ENCODE measurements around the gene BBS9. TPM values are rescaled to one million over a fixed set of nuclear protein-coding genes. Genes with fewer than 3 reads are reported as not detected.

The BBS9 gene
- total RNA-seq, 4 donors from 2014 or later, result 11.2 to 34.5 (median 20.4) TPM

GRCh38 chr7:33425929-33426678, 296.7 kb downstream of the BBS9 start:
- no peaks in the 10 kb centered on the region for H3K27me3 ChIP-seq
- H3K9me3 ChIP-seq, result no peaks in the 10 kb centered on the region
- H3K4me3 ChIP-seq, result no peak overlapping the region
- peak overlapping the region in 1 of 4 donors; percentile 48 for H3K27ac ChIP-seq
- no peak for ATAC-seq
- WGBS, 2 donors (ENCODE audit: low coverage in 1 of 2), result 17 to 33% methylated on average over 5 of the region's 5 CpGs
- TF ChIP-seq EP300 (IDR thresholded peaks at IDR 0.05), result no peak
- no peak for TF ChIP-seq CTCF (IDR thresholded peaks at IDR 0.05)
- TF ChIP-seq POLR2AphosphoS5 (IDR thresholded peaks at IDR 0.05), result no peak
- no peak for TF ChIP-seq POLR2A (IDR thresholded peaks at IDR 0.05)
- H3K4me1 ChIP-seq, result peaks cover 0 to 49% (median 0%) of the 10 kb centered on the region in 3 donors
- H3K36me3 ChIP-seq, result no peaks in the 10 kb centered on the region

GRCh38 chr7:33428415-33428814, 299.1 kb downstream of the BBS9 start:
- Histone ChIP-seq H3K4me1 (peaks cover 0 to 29% (median 0%) of the 10 kb centered on the region in 3 donors), H3K4me3 (no peak overlapping the region), H3K27ac (no peak overlapping the region), H3K9me3 (no peaks in the 10 kb centered on the region), H3K27me3 (no peaks in the 10 kb centered on the region), H3K36me3 (no peaks in the 10 kb centered on the region)
- no peak for ATAC-seq
- no peak for TF ChIP-seq POLR2AphosphoS5 (IDR thresholded peaks at IDR 0.05)
- TF ChIP-seq POLR2A (IDR thresholded peaks at IDR 0.05), result no peak
- TF ChIP-seq CTCF (IDR thresholded peaks at IDR 0.05), result no peak
- no peak for TF ChIP-seq EP300 (IDR thresholded peaks at IDR 0.05)

- no peak for ATAC-seq
- peaks cover 0 to 13% (median 0%) of the 10 kb centered on the region in 3 donors for H3K4me1 ChIP-seq
- no peaks in the 10 kb centered on the region for H3K9me3 ChIP-seq
- no peak overlapping the region for H3K27ac ChIP-seq
- no peaks in the 10 kb centered on the region for H3K27me3 ChIP-seq
- no peaks in the 10 kb centered on the region for H3K36me3 ChIP-seq
- WGBS, 2 donors (ENCODE audit: low coverage in 1 of 2), result 95 to 100% methylated on average over 2 of the region's 2 CpGs
- no peak overlapping the region for H3K4me3 ChIP-seq
- no peak for TF ChIP-seq EP300 (IDR thresholded peaks at IDR 0.05)
- TF ChIP-seq CTCF (IDR thresholded peaks at IDR 0.05), result no peak
- no peak for TF ChIP-seq POLR2AphosphoS5 (IDR thresholded peaks at IDR 0.05)
- no peak for TF ChIP-seq POLR2A (IDR thresholded peaks at IDR 0.05)
Observed at GRCh38 chr7:33431543-33431942, 302.2 kb downstream of the BBS9 start.

- H3K36me3 ChIP-seq, result no peaks in the 10 kb centered on the region
- H3K27ac ChIP-seq, result no peak overlapping the region
- H3K4me1 ChIP-seq, result peaks cover 0 to 7% (median 0%) of the 10 kb centered on the region in 3 donors
- TF ChIP-seq CTCF (IDR thresholded peaks at IDR 0.05) (no peak), POLR2A (IDR thresholded peaks at IDR 0.05) (no peak), POLR2AphosphoS5 (IDR thresholded peaks at IDR 0.05) (no peak), EP300 (IDR thresholded peaks at IDR 0.05) (no peak)
- ATAC-seq, result no peak
- no peak overlapping the region for H3K4me3 ChIP-seq
- H3K9me3 ChIP-seq, result no peaks in the 10 kb centered on the region
- WGBS, 2 donors (ENCODE audit: low coverage in 1 of 2), result 100% methylated on average over 1 of the region's 1 CpG
- H3K27me3 ChIP-seq, result no peaks in the 10 kb centered on the region
Observed at GRCh38 chr7:33432821-33433220, 303.5 kb downstream of the BBS9 start.

- whole genome bisulfite sequencing, 2 donors (ENCODE audit: low coverage in 1 of 2), result 76 to 100% methylated on average over 2 of the region's 2 CpGs
- Histone ChIP-seq H3K27ac (no peak overlapping the region), H3K36me3 (no peaks in the 10 kb centered on the region), H3K27me3 (no peaks in the 10 kb centered on the region), H3K4me3 (no peak overlapping the region), H3K9me3 (no peaks in the 10 kb centered on the region), H3K4me1 (peaks cover 0 to 7% (median 0%) of the 10 kb centered on the region in 3 donors)
- TF ChIP-seq CTCF (IDR thresholded peaks at IDR 0.05), result no peak
- no peak for TF ChIP-seq POLR2AphosphoS5 (IDR thresholded peaks at IDR 0.05)
- TF ChIP-seq POLR2A (IDR thresholded peaks at IDR 0.05), result no peak
- no peak for TF ChIP-seq EP300 (IDR thresholded peaks at IDR 0.05)
- ATAC-seq, result no peak
Observed at GRCh38 chr7:33433357-33433756, 304.0 kb downstream of the BBS9 start.

All from gastroesophageal sphincter (tissue), 4 donors.